SK-N-MC (cell line): ENCODE results near the gene E2F4.

Source experiments
- EZH2 ChIP-seq: fragments of 200-600 bp; sonication (generic); IDR thresholded peaks from one replicate; pipeline ENCODE4 v1.6.1; 2017; ENCODE audit warnings: antibody characterized with exemption
- FOXP2 ChIP-seq: optimal IDR thresholded peaks from 2 replicates; pipeline ENCODE3; 2011; ENCODE audit warnings: mild to moderate bottlenecking, moderate library complexity; ENCODE audit not compliant: insufficient read depth; ENCODE audit errors: extremely low read length, control extremely low read depth
- POLR2AphosphoS5 ChIP-seq: IDR thresholded peaks from 2 replicates; pipeline ENCODE4 v1.6.1; 2012; ENCODE audit warnings: mild to moderate bottlenecking, low read depth, low read length, borderline replicate concordance

DNA sequence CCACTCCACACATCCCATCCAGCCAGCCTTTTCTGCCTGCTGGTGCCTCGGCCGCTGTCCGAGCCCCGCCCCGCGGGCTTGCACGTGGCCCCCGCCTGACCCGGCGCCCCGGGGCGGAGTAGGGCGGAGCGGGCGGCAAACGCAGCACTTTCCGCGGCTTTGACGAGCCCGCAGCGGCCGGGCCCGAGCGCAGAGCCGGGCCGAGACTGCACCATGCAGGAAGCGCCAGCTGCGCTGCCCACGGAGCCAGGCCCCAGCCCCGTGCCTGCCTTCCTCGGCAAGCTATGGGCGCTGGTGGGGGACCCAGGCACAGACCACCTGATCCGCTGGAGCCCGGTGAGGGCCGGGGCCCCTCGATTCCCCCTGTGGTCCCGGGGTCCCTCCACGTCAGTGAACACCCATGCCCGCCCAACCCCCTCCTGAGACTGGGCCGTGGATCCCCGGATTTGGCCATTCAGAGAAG, 27.3 kb upstream of the E2F4 start, which contains the start of gene HSF4:
- TF ChIP-seq POLR2AphosphoS5 = no peak
- no peak for TF ChIP-seq FOXP2
- no peak for TF ChIP-seq EZH2
